Retinal pigment epithelial cell (primary cell): Measurements from ENCODE around the gene UBTD2.
"Not testable (repeated sequence)": the region's sequence is repeated elsewhere in the genome, so short reads cannot be mapped to it uniquely, and the experiment has no call there.

ENCODE experiments used
- DNase-seq: peaks from one replicate; pipeline ENCODE4 v3.0.0-alpha.2; 2010; ENCODE audit warnings: low read depth
- H3K4me3 ChIP-seq: 2 replicates; pipeline ENCODE4 v1.5.1; 2011; ENCODE audit warnings: mild to moderate bottlenecking, low read length, control low read depth, moderate library complexity
- TF ChIP-seq, protein P1 (sequence below): conservative IDR thresholded peaks from 2 replicates; pipeline ENCODE4 v1.5.1; 2011; ENCODE audit warnings: low read depth, low read length, control low read depth, inconsistent platforms

Gene UBTD2

DNA sequence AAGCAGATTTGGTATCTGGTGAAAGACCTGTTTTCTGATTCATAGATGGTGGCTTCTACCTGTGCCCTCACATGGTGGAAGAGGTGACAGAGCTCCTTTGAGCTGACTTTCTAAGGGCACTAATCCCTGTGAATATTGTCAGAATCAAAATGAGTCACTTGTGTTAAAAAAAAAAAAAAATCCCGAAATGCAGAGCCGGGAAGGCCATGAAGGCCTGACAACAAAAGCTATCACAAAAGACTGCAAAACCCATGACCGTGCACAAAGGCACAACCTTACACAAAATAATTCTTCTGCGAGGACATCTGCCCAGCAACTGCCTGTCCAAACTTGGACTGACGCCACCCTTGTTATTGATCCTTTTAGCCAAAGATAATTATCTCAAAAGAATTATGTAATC, 19.6 kb upstream of the UBTD2 start:
- no peak overlapping the region for H3K4me3 ChIP-seq
- TF ChIP-seq, protein P1, sequence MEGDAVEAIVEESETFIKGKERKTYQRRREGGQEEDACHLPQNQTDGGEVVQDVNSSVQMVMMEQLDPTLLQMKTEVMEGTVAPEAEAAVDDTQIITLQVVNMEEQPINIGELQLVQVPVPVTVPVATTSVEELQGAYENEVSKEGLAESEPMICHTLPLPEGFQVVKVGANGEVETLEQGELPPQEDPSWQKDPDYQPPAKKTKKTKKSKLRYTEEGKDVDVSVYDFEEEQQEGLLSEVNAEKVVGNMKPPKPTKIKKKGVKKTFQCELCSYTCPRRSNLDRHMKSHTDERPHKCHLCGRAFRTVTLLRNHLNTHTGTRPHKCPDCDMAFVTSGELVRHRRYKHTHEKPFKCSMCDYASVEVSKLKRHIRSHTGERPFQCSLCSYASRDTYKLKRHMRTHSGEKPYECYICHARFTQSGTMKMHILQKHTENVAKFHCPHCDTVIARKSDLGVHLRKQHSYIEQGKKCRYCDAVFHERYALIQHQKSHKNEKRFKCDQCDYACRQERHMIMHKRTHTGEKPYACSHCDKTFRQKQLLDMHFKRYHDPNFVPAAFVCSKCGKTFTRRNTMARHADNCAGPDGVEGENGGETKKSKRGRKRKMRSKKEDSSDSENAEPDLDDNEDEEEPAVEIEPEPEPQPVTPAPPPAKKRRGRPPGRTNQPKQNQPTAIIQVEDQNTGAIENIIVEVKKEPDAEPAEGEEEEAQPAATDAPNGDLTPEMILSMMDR = no peak
- no peak for DNase-seq

DNA sequence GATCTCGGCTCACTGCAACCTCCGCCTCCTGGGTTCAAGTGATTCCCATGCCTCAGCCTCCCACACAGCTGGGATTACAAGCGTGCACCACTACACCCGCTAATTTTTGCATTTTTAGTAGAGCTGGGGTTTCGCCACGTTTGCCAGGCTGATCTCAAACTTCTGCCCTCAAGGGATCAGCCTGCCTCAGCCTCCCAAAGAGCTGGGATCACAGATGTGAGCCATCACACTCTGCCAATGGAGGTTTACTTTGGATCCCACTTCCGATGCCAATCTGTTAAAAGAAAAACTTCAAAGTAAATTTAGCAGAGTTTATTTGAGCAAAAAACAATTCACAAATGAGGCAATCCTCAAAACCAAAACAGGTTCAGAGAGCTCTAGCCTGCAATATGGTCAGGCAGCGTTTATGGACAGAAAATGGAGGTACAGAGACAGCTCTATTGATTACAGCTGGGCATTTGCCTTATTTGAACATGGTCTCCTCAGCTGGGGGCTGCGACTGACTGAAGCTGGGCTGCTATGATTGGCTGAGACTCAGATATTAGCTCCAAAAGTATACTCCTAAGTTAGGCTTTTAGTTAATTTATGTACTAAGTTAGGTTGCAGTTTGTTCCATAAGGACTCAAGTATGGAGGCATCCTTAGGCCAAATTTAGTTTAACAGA, 18.6 kb upstream of the UBTD2 start:
- H3K4me3 ChIP-seq = no peak overlapping the region
- no peak for DNase-seq
- TF ChIP-seq, protein P1 = no peak

DNA sequence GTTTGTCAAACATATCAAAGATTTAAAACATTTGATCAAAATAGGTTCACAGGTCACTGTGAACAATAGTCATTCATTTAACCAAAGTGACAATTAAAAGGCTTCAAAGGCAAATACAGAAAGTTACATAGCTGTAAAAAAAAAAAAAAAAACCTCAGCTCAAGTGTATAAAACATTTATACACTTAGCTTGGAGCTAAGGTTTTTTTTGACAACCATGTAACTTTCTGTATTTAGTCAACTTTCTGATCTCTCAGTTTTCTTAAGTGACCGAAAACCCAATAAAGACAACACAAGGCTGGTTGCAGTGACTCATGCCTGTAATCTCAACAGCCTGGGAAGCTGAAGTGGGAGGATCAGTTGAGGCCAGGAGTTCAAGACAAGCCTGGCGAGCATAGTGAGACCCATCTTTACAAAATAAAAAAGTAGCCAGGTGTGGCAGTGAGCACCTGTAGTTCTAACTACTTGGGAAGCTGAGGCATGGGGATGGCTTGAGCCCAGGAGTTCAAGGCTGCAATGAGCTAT, 16.4 kb upstream of the UBTD2 start:
- H3K4me3 ChIP-seq = no peak overlapping the region
- no peak for DNase-seq
- TF ChIP-seq, protein P1 = no peak

DNA sequence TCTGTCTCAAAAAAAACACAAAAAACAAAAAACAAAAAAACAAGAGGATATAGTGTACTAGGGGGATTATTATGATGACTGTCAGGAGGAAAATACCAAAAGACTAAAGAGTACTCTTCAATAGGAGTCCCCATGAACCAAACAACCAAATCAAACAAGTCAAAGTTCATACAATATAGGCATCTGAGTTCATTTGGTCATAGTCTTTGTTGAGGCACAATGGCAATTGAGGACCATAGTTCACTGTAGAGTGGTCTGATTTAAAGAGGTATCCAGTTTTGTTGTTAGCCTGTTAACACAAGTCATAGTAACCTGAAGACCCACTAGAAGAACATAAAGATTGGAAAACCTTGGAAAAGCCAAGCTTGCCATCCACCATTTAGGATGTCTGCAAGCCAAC, 11.3 kb upstream of the UBTD2 start:
- DNase-seq = no peak
- TF ChIP-seq, protein P1 = no peak
- H3K4me3 ChIP-seq = no peak overlapping the region

DNA sequence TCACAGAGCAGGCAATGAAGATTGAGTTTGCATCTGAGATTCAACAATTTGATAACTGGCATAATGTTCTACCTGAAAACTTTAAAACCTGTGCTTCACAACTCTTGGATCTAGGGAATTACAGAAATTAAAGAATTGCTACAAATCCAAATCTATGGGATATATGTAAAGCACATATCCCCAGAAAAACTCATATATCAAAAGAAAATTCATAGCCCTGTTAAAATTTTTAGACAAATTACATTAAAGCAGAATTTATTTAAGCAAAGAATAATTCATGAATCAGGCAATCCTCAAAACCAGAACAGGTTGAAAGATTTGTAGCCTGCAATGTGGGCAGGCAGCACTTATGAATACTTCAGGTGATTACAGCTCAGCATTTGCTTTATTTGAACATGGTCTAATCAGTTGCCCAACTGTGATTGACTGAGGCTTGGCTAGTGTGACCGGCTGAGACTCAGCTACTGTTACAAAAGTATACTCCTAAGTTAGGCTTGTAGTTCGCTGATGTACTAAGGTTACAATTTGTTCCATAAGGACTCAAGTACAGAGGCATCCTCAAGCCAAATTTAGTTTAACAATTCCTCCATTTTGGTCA, 10.3 kb upstream of the UBTD2 start:
- no peak overlapping the region for H3K4me3 ChIP-seq
- TF ChIP-seq, protein P1 = no peak
- DNase-seq = no peak

DNA sequence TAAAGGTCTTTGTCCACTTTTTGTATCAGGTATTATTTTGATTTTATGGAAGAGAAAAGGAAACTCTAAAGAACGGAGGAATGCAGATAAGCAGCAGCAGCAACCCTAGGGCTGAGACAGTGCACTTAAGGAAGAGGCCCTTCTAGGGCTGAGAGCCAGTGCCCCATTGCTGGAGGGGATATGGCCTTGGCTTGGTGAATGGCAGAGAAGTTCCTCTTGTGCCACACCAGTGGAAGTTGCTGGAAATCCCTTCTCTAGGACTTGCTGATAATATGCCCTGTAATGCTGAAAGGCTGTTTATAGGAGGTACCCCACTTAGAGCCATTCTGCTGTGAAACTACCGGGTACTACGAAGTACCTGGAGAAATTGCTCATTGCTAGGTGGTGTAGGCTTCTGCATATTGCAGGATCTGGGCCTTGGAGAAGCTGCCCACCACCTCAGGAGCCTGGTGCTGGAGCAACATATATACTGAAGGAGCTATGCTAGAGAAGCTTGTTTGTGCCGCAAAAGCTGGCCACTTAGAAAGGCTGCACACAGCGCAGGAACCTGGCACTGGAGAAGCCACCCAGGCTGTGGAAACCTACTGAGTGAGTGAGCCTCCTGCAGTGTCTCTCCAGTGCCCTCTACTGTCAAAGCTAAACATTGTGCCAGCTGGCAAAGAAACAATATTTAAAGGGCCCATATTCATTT, 9.6 kb upstream of the UBTD2 start:
- DNase-seq = no peak
- TF ChIP-seq, protein P1 = peak; percentile 95
- H3K4me3 ChIP-seq = no peak overlapping the region

DNA sequence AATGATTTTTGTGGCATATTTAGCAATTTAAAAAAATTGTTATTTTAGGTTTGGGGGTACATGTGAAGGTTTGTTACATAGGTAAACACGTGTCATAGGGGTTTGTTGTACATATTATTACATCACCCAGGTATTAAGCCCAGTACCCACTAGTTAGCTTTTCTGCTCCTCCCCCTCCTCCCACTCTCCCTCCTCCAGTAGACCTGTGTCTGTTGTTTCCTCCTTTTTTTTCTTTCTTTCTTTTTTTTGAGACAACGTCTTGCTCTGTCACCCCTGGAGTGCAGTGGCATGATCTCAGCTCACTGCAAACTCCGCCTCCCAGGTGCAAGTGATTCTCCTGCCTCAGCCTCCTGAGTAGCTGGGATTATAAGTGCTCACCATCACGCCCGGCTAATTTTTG, 8.3 kb upstream of the UBTD2 start:
- not testable (repeated sequence) for H3K4me3 ChIP-seq, DNase-seq
